Measurements from ENCODE around the gene ZNF132. TPM values are rescaled to one million over a fixed set of nuclear protein-coding genes. Genes with fewer than 3 reads are reported as not detected.
"Not testable (repeated sequence)": the region's sequence is repeated elsewhere in the genome, so short reads cannot be mapped to it uniquely, and the experiment has no call there.

ZNF132 gene
- polyA plus RNA-seq (2013, experiment 1 of 2): 1.6 TPM
- 1.7 TPM for polyA plus RNA-seq (2013, experiment 2 of 2)

DNA sequence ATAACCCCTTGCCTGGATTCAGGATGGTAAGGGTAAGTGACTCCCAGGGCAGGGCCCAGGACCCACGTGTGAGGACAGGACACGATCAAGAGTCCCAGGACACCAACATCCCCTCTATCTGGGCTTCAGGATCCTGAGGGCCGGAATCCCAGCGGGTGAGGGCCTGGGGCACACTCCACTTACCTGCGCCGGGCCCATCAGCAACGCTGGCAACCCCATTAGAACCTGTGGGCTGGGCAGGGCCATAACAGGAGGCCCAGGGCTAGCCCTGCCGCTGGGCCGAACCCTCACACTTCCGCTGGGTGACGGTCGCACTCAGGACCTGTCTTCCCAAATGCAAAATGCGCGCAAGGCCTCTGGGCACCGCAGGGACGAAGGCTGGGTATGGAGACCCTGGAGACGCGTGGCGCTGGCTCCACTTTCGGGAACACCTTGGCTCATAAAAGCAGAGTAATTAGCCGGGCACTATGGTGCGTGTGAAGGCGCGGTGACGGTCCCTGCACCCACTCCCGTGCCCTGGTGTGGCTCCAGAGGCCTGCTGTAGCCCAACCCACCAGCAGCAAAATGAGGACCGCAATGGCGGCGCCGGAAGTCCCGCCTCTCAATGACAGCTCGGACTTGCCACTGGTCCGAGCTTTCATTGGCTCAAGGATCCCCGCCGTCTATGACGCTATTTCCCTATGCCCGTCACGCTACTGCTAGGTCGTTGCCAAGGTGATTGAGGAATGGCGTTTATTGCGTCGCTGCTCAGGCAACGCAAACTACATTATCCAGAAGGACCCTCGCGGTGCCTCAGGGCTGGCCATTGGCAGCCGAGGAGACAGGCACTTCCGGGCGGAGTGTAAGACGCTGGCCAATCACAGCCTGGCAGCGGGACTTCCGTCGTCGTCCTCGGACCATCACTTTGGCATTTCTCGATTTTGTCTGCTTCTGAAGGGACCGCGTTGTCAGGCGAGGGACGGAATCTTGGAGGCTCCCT is at the start of gene ZNF132:
TSS of gene ZNF132 (minus strand) at position 578 of the 979 bp plus-strand sequence. CDS start at position 246, 332 bp downstream.
- Histone ChIP-seq H3K36me3 (ENCODE audit: control insufficient read depth, insufficient read depth, low read length) (peaks cover 16% of the 10 kb centered on the region), H3K9me3 (ENCODE audit: control insufficient read depth, low read length) (peaks cover 33% of the 10 kb centered on the region), H3K4me3 (ENCODE audit: extremely low read depth, insufficient read depth, low read length, poor library complexity, severe bottlenecking) (peak within 1 kb of the TSS; percentile 48), H3K4me1 (ENCODE audit: control insufficient read depth, insufficient read depth, low read length, poor library complexity, severe bottlenecking) (no peaks in the 10 kb centered on the region), H3K27ac (ENCODE audit: low read depth, low read length, severe bottlenecking) (peak within 1 kb of the TSS; percentile 69)
- WGBS, 2 experiments (ENCODE audit: insufficient coverage in 2 of 2): 25 to 27% methylated on average over 57 to 59 of the region's 59 CpGs

DNA sequence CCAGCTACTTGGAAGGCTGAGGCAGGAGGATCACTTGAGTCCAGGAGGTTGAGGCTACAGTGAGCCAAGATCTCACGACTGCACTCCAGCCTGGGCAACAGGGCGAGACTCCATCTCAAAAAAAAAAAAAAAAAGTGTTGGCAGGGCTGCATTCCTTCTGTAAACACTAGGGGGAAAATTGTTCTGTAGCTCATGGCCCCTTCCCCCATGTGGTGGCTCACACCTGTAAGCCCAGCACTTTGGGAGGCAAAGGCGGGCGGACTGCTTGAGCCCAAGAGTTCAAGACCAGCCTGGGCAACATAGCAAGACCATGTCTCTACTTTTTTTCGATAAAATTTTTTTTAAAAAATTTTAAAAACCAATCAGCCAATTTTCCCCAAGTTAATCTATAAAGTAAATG is 44.4 kb upstream of the ZNF132 start:
- not testable (repeated sequence) for H3K27ac ChIP-seq (ENCODE audit: low read depth, low read length, severe bottlenecking); H3K9me3 ChIP-seq (ENCODE audit: control insufficient read depth, low read length); H3K36me3 ChIP-seq (ENCODE audit: control insufficient read depth, insufficient read depth, low read length); H3K4me3 ChIP-seq (ENCODE audit: extremely low read depth, insufficient read depth, low read length, poor library complexity, severe bottlenecking); H3K4me1 ChIP-seq (ENCODE audit: control insufficient read depth, insufficient read depth, low read length, poor library complexity, severe bottlenecking)
- WGBS, 2 experiments (ENCODE audit: insufficient coverage in 2 of 2): 90% methylated on average over 2 of the region's 5 CpGs; no CpG with 5 or more reads in 1 of the 2 experiments

DNA sequence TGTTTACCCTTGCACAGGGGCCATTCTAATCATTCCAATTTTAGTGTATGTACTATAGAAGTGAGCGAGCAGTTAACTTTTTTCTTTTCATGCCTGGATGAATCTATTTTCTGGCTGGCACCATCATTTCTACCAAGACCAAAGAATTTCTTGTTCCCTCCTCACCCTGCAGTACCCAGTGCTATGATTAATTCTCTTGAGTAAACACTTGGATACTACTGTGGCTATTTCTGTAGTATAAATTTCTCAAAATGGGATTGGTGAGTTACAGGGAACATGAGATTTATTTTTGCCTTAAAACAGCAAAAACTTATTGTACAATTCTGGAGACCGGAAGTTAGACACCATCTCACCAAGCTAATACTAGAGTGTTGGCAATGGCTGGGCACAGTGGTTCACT is 43.8 kb upstream of the ZNF132 start:
- Histone ChIP-seq H3K4me1 (ENCODE audit: control insufficient read depth, insufficient read depth, low read length, poor library complexity, severe bottlenecking) (no peaks in the 10 kb centered on the region), H3K27ac (ENCODE audit: low read depth, low read length, severe bottlenecking) (no peak overlapping the region), H3K36me3 (ENCODE audit: control insufficient read depth, insufficient read depth, low read length) (peaks cover 2% of the 10 kb centered on the region), H3K4me3 (ENCODE audit: extremely low read depth, insufficient read depth, low read length, poor library complexity, severe bottlenecking) (no peak overlapping the region), H3K9me3 (ENCODE audit: control insufficient read depth, low read length) (no peaks in the 10 kb centered on the region)
- 100% methylated on average over 1 of the region's 2 CpGs; no CpG with 5 or more reads in 1 of the 2 experiments for WGBS, 2 experiments (ENCODE audit: insufficient coverage in 2 of 2)

DNA sequence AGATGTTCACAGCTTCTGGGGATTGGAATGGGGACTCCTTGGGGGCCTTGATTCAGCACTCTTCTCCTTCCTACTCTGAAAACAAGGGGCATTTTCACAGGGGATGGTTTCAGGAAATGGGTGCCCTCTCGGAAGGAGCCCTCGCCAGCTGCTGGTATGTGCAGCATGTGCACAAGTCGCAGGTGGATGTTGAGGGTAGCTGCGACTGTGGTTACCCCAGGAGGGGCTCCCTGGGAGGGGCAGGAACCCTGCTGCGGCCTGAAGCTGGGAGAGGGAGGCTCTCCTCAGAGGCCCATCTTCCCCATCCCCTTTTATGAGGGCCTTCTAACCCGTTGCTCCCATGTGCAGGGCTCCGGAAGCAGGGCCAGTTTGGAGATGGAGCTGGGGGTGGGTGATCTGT is 42.4 kb upstream of the ZNF132 start:
- Histone ChIP-seq H3K27ac (ENCODE audit: low read depth, low read length, severe bottlenecking) (no peak overlapping the region), H3K4me1 (ENCODE audit: control insufficient read depth, insufficient read depth, low read length, poor library complexity, severe bottlenecking) (no peaks in the 10 kb centered on the region), H3K9me3 (ENCODE audit: control insufficient read depth, low read length) (no peaks in the 10 kb centered on the region), H3K36me3 (ENCODE audit: control insufficient read depth, insufficient read depth, low read length) (peaks cover 2% of the 10 kb centered on the region), H3K4me3 (ENCODE audit: extremely low read depth, insufficient read depth, low read length, poor library complexity, severe bottlenecking) (no peak overlapping the region)
- WGBS, 2 experiments (ENCODE audit: insufficient coverage in 2 of 2): 67 to 90% methylated on average over 2 to 3 of the region's 7 CpGs

DNA sequence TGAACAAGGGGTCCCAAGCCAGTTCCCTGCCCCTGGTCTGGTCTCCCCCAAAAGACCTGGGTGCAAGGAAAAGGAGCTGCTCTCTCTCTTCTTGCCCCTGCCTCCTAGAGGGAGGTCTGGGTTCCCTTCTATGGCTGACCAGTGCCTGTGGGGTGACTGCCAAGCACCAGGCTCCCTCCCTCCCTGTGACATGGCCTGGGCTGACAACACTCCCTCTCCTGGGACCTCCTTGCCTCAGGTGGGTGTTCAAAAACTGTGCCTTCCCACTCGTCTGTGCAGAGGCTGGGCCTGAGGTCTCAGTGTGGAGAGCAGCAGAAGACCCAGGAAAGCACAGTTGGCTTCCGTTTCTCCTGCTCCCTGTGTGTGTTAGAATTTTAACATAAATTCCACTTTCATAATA is 40.9 kb upstream of the ZNF132 start:
- Histone ChIP-seq H3K4me3 (ENCODE audit: extremely low read depth, insufficient read depth, low read length, poor library complexity, severe bottlenecking) (no peak overlapping the region), H3K9me3 (ENCODE audit: control insufficient read depth, low read length) (no peaks in the 10 kb centered on the region), H3K36me3 (ENCODE audit: control insufficient read depth, insufficient read depth, low read length) (peaks cover 2% of the 10 kb centered on the region), H3K4me1 (ENCODE audit: control insufficient read depth, insufficient read depth, low read length, poor library complexity, severe bottlenecking) (peaks cover 3% of the 10 kb centered on the region), H3K27ac (ENCODE audit: low read depth, low read length, severe bottlenecking) (no peak overlapping the region)
- 57 to 100% methylated on average over 1 of the region's 2 CpGs for WGBS, 2 experiments (ENCODE audit: insufficient coverage in 2 of 2)

DNA sequence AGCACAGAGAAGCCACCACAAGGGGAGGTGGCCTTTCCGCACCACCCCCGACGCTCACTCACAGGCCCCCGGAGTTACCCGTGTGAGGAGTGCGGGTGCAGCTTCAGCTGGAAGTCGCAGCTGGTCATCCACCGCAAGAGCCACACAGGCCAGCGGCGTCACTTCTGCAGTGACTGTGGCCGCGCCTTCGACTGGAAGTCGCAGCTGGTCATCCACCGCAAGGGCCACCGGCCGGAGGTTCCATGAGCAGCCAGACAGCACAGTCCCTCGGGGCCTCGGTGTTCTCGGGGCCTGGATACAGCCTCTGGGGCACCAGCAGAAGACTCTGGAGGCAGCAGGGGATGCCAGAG is 40.5 kb upstream of the ZNF132 start:
- Histone ChIP-seq H3K4me3 (ENCODE audit: extremely low read depth, insufficient read depth, low read length, poor library complexity, severe bottlenecking) (no peak overlapping the region), H3K9me3 (ENCODE audit: control insufficient read depth, low read length) (no peaks in the 10 kb centered on the region), H3K4me1 (ENCODE audit: control insufficient read depth, insufficient read depth, low read length, poor library complexity, severe bottlenecking) (peaks cover 3% of the 10 kb centered on the region), H3K27ac (ENCODE audit: low read depth, low read length, severe bottlenecking) (no peak overlapping the region), H3K36me3 (ENCODE audit: control insufficient read depth, insufficient read depth, low read length) (peaks cover 2% of the 10 kb centered on the region)
- 96 to 97% methylated on average over 20 of the region's 20 CpGs for WGBS, 2 experiments (ENCODE audit: insufficient coverage in 2 of 2)

DNA sequence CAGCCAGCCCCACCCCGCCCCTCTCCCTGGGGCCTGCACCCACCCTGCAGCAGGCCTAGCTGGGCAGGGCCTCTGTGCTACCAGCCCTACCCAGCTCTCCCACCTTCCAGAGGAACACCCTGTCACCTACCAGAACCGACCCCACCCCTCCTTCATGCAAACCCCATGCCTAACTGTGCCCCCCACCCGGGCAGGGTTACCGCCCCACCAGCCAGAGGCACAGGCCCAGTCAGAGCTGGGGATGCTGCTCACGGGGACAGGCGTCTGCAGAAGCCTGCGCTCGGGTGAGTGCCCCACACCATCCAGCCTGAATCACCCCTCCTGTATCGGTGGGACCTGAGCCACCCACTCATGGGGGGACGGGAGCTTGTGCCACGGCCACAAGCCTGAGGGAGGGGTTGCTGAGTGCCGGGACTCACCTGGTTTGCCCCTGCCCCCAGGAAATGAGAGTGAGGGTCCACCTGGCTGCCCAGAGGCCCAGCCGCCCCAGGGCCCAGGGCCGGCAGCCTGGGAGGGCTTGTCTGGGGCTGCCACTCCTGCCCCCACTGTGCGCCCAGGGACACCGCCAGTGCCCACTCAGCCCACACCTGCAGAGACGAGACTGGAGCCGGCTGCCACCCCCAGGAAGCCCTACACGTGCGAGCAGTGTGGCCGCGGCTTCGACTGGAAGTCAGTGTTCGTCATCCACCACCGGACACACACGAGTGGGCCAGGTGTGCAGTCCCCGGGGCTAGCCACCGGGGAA is 40.0 kb upstream of the ZNF132 start:
- H3K4me1 ChIP-seq (ENCODE audit: control insufficient read depth, insufficient read depth, low read length, poor library complexity, severe bottlenecking): peaks cover 3% of the 10 kb centered on the region
- peaks cover 2% of the 10 kb centered on the region for H3K36me3 ChIP-seq (ENCODE audit: control insufficient read depth, insufficient read depth, low read length)
- WGBS, 2 experiments (ENCODE audit: insufficient coverage in 2 of 2): 92 to 95% methylated on average over 25 to 28 of the region's 28 CpGs
- no peak overlapping the region for H3K4me3 ChIP-seq (ENCODE audit: extremely low read depth, insufficient read depth, low read length, poor library complexity, severe bottlenecking)
- H3K27ac ChIP-seq (ENCODE audit: low read depth, low read length, severe bottlenecking): no peak overlapping the region
- H3K9me3 ChIP-seq (ENCODE audit: control insufficient read depth, low read length): no peaks in the 10 kb centered on the region

DNA sequence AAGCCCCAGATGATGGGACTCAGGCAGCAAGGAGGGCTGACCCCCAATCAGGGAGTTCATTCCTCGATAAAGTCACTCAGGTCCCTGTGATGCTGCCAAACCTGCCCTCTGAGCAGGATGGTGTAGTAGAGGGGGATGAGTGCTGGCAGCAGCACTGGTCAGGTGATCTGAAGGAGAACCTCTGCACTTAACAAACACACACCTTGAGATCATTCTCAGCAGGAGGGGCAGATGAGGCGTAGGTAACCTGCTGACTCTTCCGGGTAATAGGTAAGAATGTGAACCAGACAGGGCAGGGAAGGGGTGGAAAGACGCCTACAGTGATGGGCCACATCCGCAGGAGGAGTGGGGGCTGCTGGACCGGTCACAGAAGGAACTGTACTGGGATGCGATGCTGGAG is 39.4 kb upstream of the ZNF132 start:
- Histone ChIP-seq H3K4me3 (ENCODE audit: extremely low read depth, insufficient read depth, low read length, poor library complexity, severe bottlenecking) (no peak overlapping the region), H3K36me3 (ENCODE audit: control insufficient read depth, insufficient read depth, low read length) (peaks cover 2% of the 10 kb centered on the region), H3K4me1 (ENCODE audit: control insufficient read depth, insufficient read depth, low read length, poor library complexity, severe bottlenecking) (peaks cover 3% of the 10 kb centered on the region), H3K27ac (ENCODE audit: low read depth, low read length, severe bottlenecking) (no peak overlapping the region), H3K9me3 (ENCODE audit: control insufficient read depth, low read length) (no peaks in the 10 kb centered on the region)
- 87 to 99% methylated on average over 6 to 7 of the region's 7 CpGs for WGBS, 2 experiments (ENCODE audit: insufficient coverage in 2 of 2)

DNA sequence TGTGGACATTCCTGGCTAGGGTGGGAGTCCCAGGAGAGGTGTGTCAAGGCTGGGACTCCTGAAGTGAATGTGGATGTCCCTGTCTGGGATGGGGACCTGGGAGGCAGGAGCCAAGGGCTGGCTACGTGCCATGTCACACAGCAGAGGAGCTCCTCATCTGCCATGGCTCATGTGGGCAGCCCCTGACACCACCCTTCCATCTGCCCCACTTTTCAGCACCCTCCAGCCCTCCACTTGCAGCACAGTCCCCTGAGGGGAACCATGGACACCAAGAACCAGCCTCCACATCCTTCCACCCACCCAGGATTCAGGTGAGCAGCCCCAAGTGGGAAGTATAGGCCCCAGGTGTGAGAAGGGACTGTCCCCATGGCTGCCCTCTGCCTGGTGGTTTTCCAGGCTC is 37.9 kb upstream of the ZNF132 start:
- H3K9me3 ChIP-seq (ENCODE audit: control insufficient read depth, low read length): no peaks in the 10 kb centered on the region
- peaks cover 3% of the 10 kb centered on the region for H3K4me1 ChIP-seq (ENCODE audit: control insufficient read depth, insufficient read depth, low read length, poor library complexity, severe bottlenecking)
- H3K27ac ChIP-seq (ENCODE audit: low read depth, low read length, severe bottlenecking): no peak overlapping the region
- H3K4me3 ChIP-seq (ENCODE audit: extremely low read depth, insufficient read depth, low read length, poor library complexity, severe bottlenecking): no peak overlapping the region
- 100% methylated on average over 1 of the region's 1 CpG for WGBS, 2 experiments (ENCODE audit: insufficient coverage in 2 of 2)
- H3K36me3 ChIP-seq (ENCODE audit: control insufficient read depth, insufficient read depth, low read length): peaks cover 13% of the 10 kb centered on the region

DNA sequence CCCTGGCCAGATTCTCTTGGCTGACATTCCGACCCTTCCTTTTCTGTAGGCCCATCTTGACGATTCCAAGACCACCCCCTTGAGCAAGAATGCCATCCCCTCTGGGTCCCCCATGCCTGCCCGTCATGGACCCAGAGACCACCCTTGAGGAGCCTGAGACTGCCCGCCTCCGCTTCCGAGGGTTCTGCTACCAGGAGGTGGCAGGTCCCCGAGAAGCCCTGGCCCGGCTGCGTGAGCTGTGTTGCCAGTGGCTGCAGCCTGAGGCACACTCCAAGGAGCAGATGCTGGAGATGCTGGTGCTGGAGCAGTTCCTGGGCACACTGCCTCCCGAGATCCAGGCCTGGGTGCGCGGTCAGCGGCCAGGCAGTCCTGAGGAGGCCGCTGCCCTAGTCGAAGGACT is 37.2 kb upstream of the ZNF132 start:
- H3K36me3 ChIP-seq (ENCODE audit: control insufficient read depth, insufficient read depth, low read length): peaks cover 21% of the 10 kb centered on the region
- peak overlapping the region; percentile 64 for H3K4me3 ChIP-seq (ENCODE audit: extremely low read depth, insufficient read depth, low read length, poor library complexity, severe bottlenecking)
- H3K9me3 ChIP-seq (ENCODE audit: control insufficient read depth, low read length): no peaks in the 10 kb centered on the region
- 90 to 94% methylated on average over 15 of the region's 15 CpGs for WGBS, 2 experiments (ENCODE audit: insufficient coverage in 2 of 2)
- H3K27ac ChIP-seq (ENCODE audit: low read depth, low read length, severe bottlenecking): peak overlapping the region; percentile 92
- peaks cover 3% of the 10 kb centered on the region for H3K4me1 ChIP-seq (ENCODE audit: control insufficient read depth, insufficient read depth, low read length, poor library complexity, severe bottlenecking)
